ENCODE measurements around the gene EMSY.

DNA sequence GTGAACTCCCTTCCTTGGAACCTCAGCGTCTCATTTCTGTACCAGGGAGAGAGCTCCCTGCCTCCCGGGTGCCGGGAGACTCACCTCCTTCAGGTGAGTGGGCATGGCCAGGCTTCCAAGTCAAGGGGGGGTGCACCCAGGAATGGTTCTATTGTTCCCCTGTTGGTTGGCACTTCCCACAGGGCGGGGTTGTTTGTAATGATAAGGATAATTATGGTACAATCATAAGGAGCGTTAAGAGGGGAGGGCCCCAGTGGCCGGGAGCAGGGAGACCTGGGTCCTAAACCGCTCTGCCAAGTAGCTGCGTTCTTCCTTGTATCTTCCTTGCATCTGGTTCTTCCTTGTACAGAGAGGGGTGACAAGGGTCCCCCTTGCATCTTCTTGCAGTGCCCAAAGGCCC is 146.6 kb downstream of the EMSY start:
- TF ChIP-seq CTCF (IDR thresholded peaks at IDR 0.05) (no peak), POLR2A (IDR thresholded peaks at IDR 0.05) (no peak)

Measured in Peyer's patch (tissue), 4 donors.